Liver (tissue), 9 donors: Measurements from ENCODE around the gene ZBTB21. TPM values are rescaled to one million over a fixed set of nuclear protein-coding genes. Genes with fewer than 3 reads are reported as not detected.

Experiments used
- DNase-seq: peaks from one replicate; pipeline ENCODE4 v3.0.0-alpha.2; 2017; ENCODE audit warnings: low spot score
- H3K27ac ChIP-seq, 2 donors: one replicate each; pipeline ENCODE4 v1.7.0; 2013; ENCODE audit warnings: inconsistent platforms in 2 of 2, low read length in 2 of 2, control low read depth in 1 of 2, low read depth in 1 of 2, mild to moderate bottlenecking in 1 of 2
- H3K27me3 ChIP-seq, 4 donors: one replicate each; pipeline versions ENCODE4 v1.6.1 to v1.7.0; 2013; ENCODE audit warnings: low read length in 3 of 4, inconsistent platforms in 1 of 4, mild to moderate bottlenecking in 1 of 4, moderate library complexity in 1 of 4; ENCODE audit not compliant: control insufficient read depth in 4 of 4, insufficient read depth in 4 of 4
- H3K36me3 ChIP-seq, 4 donors: one replicate each; pipeline versions ENCODE4 v1.6.1 to v1.7.0; 2013; ENCODE audit warnings: low read length in 3 of 4, mild to moderate bottlenecking in 3 of 4, low read depth in 1 of 4, moderate library complexity in 1 of 4; ENCODE audit not compliant: control insufficient read depth in 4 of 4, insufficient read depth in 3 of 4
- H3K4me1 ChIP-seq, 4 donors: one replicate each; pipeline versions ENCODE4 v1.6.1 to v1.7.0; 2013; ENCODE audit warnings: low read length in 3 of 4, mild to moderate bottlenecking in 3 of 4, moderate library complexity in 1 of 4; ENCODE audit not compliant: control insufficient read depth in 4 of 4, insufficient read depth in 4 of 4
- H3K4me3 ChIP-seq, 3 donors: one replicate each; pipeline versions ENCODE4 v1.6.1 to v1.7.0; 2013; ENCODE audit warnings: low read length in 3 of 3, control low read depth in 1 of 3, low read depth in 1 of 3, mild to moderate bottlenecking in 1 of 3
- H3K9ac ChIP-seq, 2 donors: one replicate each; pipeline ENCODE4 v1.7.0; 2013; ENCODE audit warnings: low read length in 2 of 2, mild to moderate bottlenecking in 2 of 2, moderate library complexity in 2 of 2, control low read depth in 1 of 2, low read depth in 1 of 2
- H3K9me3 ChIP-seq, 4 donors: one replicate each; pipeline versions ENCODE4 v1.6.1 to v1.7.0; 2013; ENCODE audit warnings: low read length in 3 of 4; ENCODE audit not compliant: control insufficient read depth in 4 of 4
- ATF3 ChIP-seq: IDR thresholded peaks from 2 replicates; pipeline ENCODE4 v1.6.1; 2016; ENCODE audit warnings: antibody characterized with exemption
- EGR1 ChIP-seq, 2 donors: IDR thresholded peaks; 2 replicates each; pipeline ENCODE4 v1.6.1; 2016 to 2018; ENCODE audit warnings: antibody characterized with exemption in 2 of 2, low read depth in 2 of 2
- FOXA1 ChIP-seq: IDR thresholded peaks from 2 replicates; pipeline ENCODE4 v1.6.1; 2016; ENCODE audit warnings: antibody characterized with exemption
- FOXA2 ChIP-seq: IDR thresholded peaks from 2 replicates; pipeline ENCODE4 v1.6.1; 2016; ENCODE audit warnings: antibody characterized with exemption
- GABPA ChIP-seq, 2 donors: IDR thresholded peaks in 1 of 2; conservative IDR thresholded peaks in 1 of 2; 2 replicates each; pipeline ENCODE4 v1.6.1; 2016; ENCODE audit warnings: antibody characterized with exemption in 2 of 2, mild to moderate bottlenecking in 1 of 2, moderate library complexity in 1 of 2
- HNF4A ChIP-seq, 2 donors: conservative IDR thresholded peaks; 2 replicates each; pipeline ENCODE4 v1.6.1; 2016; ENCODE audit warnings: antibody characterized with exemption in 2 of 2, mild to moderate bottlenecking in 2 of 2
- HNF4G ChIP-seq: IDR thresholded peaks from 2 replicates; pipeline ENCODE4 v1.6.1; 2016; ENCODE audit warnings: antibody characterized with exemption
- JUND ChIP-seq, 2 donors: IDR thresholded peaks; 2 replicates each; pipeline ENCODE4 v1.6.1; 2016; ENCODE audit warnings: antibody characterized with exemption in 2 of 2
- NR2F2 ChIP-seq: IDR thresholded peaks from 2 replicates; pipeline ENCODE4 v1.6.1; 2016; ENCODE audit warnings: antibody characterized with exemption
- RAD21 ChIP-seq, 2 donors: IDR thresholded peaks; 2 replicates each; pipeline ENCODE4 v1.6.1; 2016; ENCODE audit warnings: antibody characterized with exemption in 2 of 2, mild to moderate bottlenecking in 2 of 2
- RXRA ChIP-seq, 2 donors: IDR thresholded peaks; 2 replicates each; pipeline ENCODE4 v1.6.1; 2017 to 2018; ENCODE audit warnings: antibody characterized with exemption in 2 of 2, mild to moderate bottlenecking in 1 of 2
- TAF1 ChIP-seq: conservative IDR thresholded peaks from 2 replicates; pipeline ENCODE4 v1.6.1; 2016; ENCODE audit warnings: antibody characterized with exemption, mild to moderate bottlenecking
- YY1 ChIP-seq: IDR thresholded peaks from 2 replicates; pipeline ENCODE4 v1.6.1; 2016; ENCODE audit warnings: antibody characterized with exemption, mild to moderate bottlenecking
- WGBS: extraction: QIAGEN DNeasy Blood & Tissue Kit; methylation state at CpG from one replicate; pipeline ENCODE4 v1.1.7; 2013; 5-methylcytosine and 5-hydroxymethylcytosine counted together
- polyA plus RNA-seq, 2 donors: library from polyadenylated mRNA; stranded (reverse) in 1 of 2; unstranded in 1 of 2; fragments of 200-250 nt in 1 of 2; fragments of >200 nt in 1 of 2; fragmentation: Nextera tagmentation in 1 of 2; extraction: Ambion mirVana in 1 of 2; gene quantifications; one replicate each; pipeline versions ENCODE4 v1.2.1 to v1.2.3, GENCODE V29; 2013 to 2015
- total RNA-seq, 2 donors: library from RNA; depleted of rRNA; stranded (reverse); fragments of >200 nt; gene quantifications; one replicate each; pipeline ENCODE4 v1.2.3, GENCODE V29; 2014
- TF ChIP-seq, protein P1 (sequence below): IDR thresholded peaks from 2 replicates; pipeline ENCODE4 v1.6.1; 2016; ENCODE audit warnings: antibody characterized with exemption, mild to moderate bottlenecking
- TF ChIP-seq, protein P2 (sequence below): IDR thresholded peaks from 2 replicates; pipeline ENCODE4 v1.6.1; 2016; ENCODE audit warnings: antibody characterized with exemption
- TF ChIP-seq, protein P3 (sequence below): fragments of 150-350 bp; IDR thresholded peaks from 2 replicates; pipeline ENCODE4 v1.5.1; 2017; ENCODE audit warnings: improper control_type of control experiment, low read depth, low read length; ENCODE audit not compliant: missing input control
- TF ChIP-seq, protein P4 (sequence below): IDR thresholded peaks from 2 replicates; pipeline ENCODE4 v1.6.1; 2016; ENCODE audit warnings: antibody characterized with exemption
- donor health status: healthy.
- donor health status: healthy.
- donor health status: healthy.
- donor health status: healthy.
- donor health status: healthy.

The ZBTB21 gene
- total and polyA plus RNA-seq, 4 donors = 3.1 to 14.1 (median 4.0) TPM

GRCh38 chr21:42038826-42039425, 28.8 kb upstream of the ZBTB21 start:
- H3K4me3 ChIP-seq = no peak overlapping the region
- H3K9ac ChIP-seq = no peak overlapping the region
- TF ChIP-seq, protein P1, sequence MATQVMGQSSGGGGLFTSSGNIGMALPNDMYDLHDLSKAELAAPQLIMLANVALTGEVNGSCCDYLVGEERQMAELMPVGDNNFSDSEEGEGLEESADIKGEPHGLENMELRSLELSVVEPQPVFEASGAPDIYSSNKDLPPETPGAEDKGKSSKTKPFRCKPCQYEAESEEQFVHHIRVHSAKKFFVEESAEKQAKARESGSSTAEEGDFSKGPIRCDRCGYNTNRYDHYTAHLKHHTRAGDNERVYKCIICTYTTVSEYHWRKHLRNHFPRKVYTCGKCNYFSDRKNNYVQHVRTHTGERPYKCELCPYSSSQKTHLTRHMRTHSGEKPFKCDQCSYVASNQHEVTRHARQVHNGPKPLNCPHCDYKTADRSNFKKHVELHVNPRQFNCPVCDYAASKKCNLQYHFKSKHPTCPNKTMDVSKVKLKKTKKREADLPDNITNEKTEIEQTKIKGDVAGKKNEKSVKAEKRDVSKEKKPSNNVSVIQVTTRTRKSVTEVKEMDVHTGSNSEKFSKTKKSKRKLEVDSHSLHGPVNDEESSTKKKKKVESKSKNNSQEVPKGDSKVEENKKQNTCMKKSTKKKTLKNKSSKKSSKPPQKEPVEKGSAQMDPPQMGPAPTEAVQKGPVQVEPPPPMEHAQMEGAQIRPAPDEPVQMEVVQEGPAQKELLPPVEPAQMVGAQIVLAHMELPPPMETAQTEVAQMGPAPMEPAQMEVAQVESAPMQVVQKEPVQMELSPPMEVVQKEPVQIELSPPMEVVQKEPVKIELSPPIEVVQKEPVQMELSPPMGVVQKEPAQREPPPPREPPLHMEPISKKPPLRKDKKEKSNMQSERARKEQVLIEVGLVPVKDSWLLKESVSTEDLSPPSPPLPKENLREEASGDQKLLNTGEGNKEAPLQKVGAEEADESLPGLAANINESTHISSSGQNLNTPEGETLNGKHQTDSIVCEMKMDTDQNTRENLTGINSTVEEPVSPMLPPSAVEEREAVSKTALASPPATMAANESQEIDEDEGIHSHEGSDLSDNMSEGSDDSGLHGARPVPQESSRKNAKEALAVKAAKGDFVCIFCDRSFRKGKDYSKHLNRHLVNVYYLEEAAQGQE = no peak
- TF ChIP-seq, protein P2, sequence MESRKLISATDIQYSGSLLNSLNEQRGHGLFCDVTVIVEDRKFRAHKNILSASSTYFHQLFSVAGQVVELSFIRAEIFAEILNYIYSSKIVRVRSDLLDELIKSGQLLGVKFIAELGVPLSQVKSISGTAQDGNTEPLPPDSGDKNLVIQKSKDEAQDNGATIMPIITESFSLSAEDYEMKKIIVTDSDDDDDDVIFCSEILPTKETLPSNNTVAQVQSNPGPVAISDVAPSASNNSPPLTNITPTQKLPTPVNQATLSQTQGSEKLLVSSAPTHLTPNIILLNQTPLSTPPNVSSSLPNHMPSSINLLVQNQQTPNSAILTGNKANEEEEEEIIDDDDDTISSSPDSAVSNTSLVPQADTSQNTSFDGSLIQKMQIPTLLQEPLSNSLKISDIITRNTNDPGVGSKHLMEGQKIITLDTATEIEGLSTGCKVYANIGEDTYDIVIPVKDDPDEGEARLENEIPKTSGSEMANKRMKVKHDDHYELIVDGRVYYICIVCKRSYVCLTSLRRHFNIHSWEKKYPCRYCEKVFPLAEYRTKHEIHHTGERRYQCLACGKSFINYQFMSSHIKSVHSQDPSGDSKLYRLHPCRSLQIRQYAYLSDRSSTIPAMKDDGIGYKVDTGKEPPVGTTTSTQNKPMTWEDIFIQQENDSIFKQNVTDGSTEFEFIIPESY = no peak
- TF ChIP-seq, protein P3, sequence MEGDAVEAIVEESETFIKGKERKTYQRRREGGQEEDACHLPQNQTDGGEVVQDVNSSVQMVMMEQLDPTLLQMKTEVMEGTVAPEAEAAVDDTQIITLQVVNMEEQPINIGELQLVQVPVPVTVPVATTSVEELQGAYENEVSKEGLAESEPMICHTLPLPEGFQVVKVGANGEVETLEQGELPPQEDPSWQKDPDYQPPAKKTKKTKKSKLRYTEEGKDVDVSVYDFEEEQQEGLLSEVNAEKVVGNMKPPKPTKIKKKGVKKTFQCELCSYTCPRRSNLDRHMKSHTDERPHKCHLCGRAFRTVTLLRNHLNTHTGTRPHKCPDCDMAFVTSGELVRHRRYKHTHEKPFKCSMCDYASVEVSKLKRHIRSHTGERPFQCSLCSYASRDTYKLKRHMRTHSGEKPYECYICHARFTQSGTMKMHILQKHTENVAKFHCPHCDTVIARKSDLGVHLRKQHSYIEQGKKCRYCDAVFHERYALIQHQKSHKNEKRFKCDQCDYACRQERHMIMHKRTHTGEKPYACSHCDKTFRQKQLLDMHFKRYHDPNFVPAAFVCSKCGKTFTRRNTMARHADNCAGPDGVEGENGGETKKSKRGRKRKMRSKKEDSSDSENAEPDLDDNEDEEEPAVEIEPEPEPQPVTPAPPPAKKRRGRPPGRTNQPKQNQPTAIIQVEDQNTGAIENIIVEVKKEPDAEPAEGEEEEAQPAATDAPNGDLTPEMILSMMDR = no peak
- TF ChIP-seq JUND (IDR thresholded peaks at IDR 0.05) (no peak), FOXA1 (no peak), RAD21 (IDR thresholded peaks at IDR 0.05) (no peak), EGR1 (IDR thresholded peaks at IDR 0.05; ENCODE audit: low read depth in 2 of 2) (no peak)
- WGBS = 84% methylated on average over 8 of the region's 8 CpGs
- H3K36me3 ChIP-seq = no peaks in the 10 kb centered on the region
- H3K4me1 ChIP-seq = peaks cover 9 to 24% (median 14%) of the 10 kb centered on the region in 4 donors
- H3K27ac ChIP-seq = peak overlapping the region; percentile 85 to 87
- no peak for DNase-seq
- H3K9me3 ChIP-seq = no peaks in the 10 kb centered on the region
- H3K27me3 ChIP-seq = no peaks in the 10 kb centered on the region

GRCh38 chr21:42038393-42038792, 28.2 kb upstream of the ZBTB21 start:
- Histone ChIP-seq H3K9ac (no peak overlapping the region), H3K36me3 (no peaks in the 10 kb centered on the region), H3K4me1 (peaks cover 9 to 24% (median 14%) of the 10 kb centered on the region in 4 donors), H3K9me3 (no peaks in the 10 kb centered on the region), H3K4me3 (no peak overlapping the region), H3K27me3 (no peaks in the 10 kb centered on the region), H3K27ac (peak overlapping the region; percentile 29 to 87)
- DNase-seq = no peak
- WGBS = 91% methylated on average over 10 of the region's 10 CpGs
- TF ChIP-seq YY1 (no peak), TAF1 (no peak), HNF4A (conservative IDR thresholded peaks at IDR 0.05) (no peak), FOXA1 (no peak), NR2F2 (no peak), RAD21 (IDR thresholded peaks at IDR 0.05) (no peak), EGR1 (IDR thresholded peaks at IDR 0.05; ENCODE audit: low read depth in 2 of 2) (no peak), HNF4G (no peak), GABPA (IDR thresholded peaks at IDR 0.05 in 1 of 2, conservative IDR thresholded peaks at IDR 0.05 in 1 of 2) (no peak), ATF3 (no peak), RXRA (IDR thresholded peaks at IDR 0.05) (no peak), JUND (IDR thresholded peaks at IDR 0.05) (no peak), FOXA2 (no peak)
- TF ChIP-seq, protein P2 = no peak
- TF ChIP-seq, protein P4, sequence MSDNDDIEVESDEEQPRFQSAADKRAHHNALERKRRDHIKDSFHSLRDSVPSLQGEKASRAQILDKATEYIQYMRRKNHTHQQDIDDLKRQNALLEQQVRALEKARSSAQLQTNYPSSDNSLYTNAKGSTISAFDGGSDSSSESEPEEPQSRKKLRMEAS = no peak
- TF ChIP-seq, protein P3 = no peak
